Smooth muscle cell of bladder (primary cell): ENCODE data around the gene HYAL1. TPM values are rescaled to one million over a fixed set of nuclear protein-coding genes. Genes with fewer than 3 reads are reported as not detected.

ENCODE experiments used
- total RNA-seq: library from RNA; depleted of rRNA; stranded (reverse); fragments of >200 nt; gene quantifications from 2 replicates; pipeline ENCODE4 v1.2.3, GENCODE V29; 2014

Gene HYAL1, protein sequence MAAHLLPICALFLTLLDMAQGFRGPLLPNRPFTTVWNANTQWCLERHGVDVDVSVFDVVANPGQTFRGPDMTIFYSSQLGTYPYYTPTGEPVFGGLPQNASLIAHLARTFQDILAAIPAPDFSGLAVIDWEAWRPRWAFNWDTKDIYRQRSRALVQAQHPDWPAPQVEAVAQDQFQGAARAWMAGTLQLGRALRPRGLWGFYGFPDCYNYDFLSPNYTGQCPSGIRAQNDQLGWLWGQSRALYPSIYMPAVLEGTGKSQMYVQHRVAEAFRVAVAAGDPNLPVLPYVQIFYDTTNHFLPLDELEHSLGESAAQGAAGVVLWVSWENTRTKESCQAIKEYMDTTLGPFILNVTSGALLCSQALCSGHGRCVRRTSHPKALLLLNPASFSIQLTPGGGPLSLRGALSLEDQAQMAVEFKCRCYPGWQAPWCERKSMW
- 1.6 and 2.5 TPM in 2 replicates for total RNA-seq

DNA sequence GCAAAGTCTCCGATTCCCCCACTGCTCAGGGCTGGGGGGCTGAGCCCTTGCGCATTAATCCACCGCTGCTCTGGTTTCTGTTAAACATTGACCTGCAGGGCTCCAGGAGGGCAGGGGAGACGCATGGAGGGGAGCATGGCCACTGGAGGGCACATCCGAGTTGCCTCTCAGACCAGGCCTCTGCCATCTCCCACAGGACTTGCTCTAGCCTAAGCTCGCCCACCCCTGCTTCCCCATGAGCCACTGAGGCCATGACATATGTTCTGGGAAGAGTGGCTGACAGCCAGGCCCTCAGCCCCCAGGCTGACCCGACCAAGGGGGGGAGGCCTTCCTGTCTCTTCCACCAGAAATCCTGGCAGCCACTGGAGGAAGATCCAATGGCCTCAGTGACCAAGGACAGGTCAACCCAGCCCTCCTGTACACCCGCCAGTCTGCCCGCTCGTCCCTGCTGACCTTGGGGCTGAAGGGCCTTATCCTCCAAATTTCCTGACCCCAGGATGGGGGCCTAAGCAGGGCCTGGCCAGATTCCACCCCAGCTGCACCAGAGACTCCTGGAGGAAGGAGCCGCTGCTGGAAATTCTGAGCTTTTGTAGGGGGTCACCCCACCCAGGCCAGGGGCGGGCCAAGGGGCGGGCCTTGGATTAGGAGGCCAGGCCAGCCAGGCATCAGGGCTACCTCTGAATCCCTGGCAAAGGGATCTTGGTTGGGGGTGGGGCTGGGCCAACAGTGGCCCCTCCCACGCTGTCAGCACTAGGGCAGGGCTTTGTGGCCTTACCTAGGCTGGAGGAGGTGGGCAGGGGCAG, at the start of gene HYAL1:
Gene HYAL1, minus strand, starts transcription at position 562 of the 803 bp plus-strand sequence. CDS start 618 bp downstream, outside the sequence.

DNA sequence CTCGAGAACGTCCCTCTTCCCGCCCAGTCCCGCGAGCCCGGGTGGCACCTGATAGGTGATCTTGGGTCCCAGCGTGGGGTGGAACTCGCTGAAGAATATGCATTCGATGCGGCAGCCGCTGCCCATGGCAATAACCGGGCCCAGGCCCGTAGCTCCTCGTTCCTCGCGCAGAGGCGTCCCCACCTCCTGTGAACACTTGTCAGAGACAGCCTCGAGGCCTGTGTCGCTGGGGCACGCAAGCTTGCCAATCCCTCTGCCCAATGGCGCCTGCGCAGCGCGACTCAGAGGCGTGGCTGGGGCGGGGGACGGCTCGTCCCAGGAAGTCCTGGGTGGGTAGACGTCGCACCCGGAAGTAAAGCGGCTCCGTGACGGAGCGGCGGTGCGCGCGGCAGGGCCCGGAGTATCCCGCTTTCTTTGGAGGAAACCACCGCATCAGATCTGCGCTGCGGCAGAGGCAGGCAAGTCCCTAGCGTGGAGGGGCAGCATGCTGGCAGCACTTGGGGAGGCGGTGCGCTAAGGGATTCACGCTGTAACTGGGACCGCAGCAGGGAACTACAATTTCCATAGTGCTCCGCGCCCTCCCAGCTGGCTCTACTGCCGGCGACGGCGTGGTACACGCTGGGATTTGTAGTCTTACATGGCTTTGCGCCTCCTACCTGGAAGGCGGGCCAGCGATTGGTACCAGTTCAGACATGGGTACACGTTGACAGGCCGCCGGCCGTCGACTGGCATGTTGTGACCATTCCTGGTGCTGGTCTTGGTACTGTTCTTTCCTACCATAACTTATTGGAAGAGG, 47.4 kb upstream of the HYAL1 start, which contains the start of the genes CYB561D2 and NPRL2:
Gene CYB561D2, plus strand, starts transcription at position 336 of the 796 bp plus-strand sequence. CDS start 572 bp downstream, outside the sequence.
Gene NPRL2, minus strand, starts transcription at position 249 of the 796 bp plus-strand sequence. Its CDS starts 123 bp downstream, at position 126.

DNA sequence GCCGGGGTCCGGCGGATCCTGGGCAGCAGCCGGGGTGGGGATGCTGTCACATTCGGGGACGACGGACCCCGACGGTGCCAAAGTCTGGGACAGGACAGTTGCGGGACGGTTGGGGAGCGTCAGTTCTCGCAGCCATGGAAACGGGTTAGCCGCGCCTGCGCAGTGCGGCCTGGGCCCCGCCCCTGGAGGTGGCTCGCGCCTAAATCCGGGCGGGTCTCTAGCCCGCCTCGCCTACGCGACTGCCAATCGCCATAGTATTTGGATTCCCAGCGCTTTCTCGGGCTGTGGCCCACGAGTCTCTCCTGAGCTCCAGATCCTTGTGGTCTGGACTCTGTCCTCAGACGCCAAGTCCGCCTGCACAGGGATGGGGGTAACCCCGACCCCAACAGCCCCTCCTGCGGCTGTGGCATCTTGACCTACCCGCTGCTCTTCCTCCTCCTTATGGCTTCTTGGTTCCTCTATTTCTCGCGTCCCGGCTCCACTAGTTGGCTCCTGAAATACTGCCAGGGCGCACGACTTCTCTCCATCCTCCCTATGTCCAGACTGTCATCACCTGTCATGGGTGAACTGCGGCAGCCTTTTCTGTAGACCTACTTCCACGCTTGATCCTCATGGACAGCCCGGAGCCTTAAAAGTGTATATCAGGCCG, 42.3 kb upstream of the HYAL1 start, which contains the start of gene ZMYND10:
Gene ZMYND10, minus strand, starts transcription at position 147 of the 649 bp plus-strand sequence. CDS start 153 bp downstream, outside the sequence.

DNA sequence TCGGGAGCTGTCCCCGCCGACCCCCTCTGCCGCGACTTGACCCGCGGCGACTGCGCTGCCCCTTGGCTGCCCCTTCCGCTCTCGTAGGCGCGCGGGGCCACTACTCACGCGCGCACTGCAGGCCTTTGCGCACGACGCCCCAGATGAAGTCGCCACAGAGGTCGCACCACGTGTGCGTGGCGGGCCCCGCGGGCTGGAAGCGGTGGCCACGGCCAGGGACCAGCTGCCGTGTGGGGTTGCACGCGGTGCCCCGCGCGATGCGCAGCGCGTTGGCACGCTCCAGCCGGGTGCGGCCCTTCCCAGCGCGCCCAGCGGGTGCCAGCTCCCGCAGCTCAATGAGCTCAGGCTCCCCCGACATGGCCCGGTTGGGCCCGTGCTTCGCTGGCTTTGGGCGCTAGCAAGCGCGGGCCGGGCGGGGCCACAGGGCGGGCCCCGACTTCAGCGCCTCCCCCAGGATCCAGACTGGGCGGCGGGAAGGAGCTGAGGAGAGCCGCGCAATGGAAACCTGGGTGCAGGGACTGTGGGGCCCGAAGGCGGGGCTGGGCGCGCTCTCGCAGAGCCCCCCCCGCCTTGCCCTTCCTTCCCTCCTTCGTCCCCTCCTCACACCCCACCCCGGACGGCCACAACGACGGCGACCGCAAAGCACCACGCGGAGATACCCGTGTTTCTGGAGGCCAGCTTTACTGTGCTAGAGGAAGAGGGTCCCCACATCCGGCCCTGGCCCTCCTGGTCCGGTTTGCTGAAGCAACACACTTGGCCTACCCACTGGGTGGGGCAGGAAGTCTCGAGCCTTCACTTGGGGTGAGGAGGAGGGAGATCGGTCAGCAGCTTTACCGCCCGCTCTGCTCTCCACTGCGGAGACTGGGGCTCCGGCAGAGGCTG, 37.3 kb upstream of the HYAL1 start, which contains the start of gene RASSF1:
Gene RASSF1, minus strand, starts transcription at position 389 of the 882 bp plus-strand sequence. Its CDS starts 31 bp downstream, at position 358.

DNA sequence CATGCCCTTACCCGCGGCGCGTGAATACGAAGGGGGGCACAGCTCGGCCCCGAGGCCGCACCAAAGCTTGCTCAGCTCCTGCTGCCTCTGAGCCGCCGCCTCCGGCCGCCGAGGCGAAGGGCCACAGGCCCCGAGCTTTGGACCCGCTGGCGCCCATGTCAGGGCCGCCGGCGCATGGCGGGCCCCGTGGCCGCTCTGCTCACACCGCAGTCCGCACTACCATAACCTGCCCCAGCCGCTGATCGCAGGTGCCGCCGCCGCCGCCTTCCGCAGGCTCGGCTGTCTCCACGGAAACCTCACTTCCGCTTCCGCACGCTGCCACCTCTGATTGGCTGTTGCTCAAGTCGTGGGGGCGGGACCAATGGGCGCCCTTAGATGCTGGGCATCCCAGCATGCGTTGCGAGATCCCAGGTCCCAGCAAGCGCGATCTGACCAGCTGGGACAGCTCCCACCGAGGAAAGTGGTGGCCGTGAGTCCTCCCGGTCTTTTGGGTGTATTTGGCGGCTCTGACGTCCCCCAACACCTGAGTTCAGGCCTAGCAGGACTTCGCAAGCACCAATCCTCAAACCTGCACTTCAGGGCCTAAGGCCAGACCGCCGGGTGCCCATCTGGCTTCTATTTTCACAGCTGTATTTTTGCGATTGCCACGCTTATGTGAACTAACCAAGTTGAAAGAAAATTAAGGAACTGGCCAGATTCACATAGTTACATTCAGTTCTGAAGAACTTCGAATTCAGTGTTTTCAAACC, 24.7 kb upstream of the HYAL1 start, which contains the start of gene TUSC2:
Gene TUSC2, minus strand, starts transcription at position 281 of the 749 bp plus-strand sequence. Its CDS starts 124 bp downstream, at position 157.

DNA sequence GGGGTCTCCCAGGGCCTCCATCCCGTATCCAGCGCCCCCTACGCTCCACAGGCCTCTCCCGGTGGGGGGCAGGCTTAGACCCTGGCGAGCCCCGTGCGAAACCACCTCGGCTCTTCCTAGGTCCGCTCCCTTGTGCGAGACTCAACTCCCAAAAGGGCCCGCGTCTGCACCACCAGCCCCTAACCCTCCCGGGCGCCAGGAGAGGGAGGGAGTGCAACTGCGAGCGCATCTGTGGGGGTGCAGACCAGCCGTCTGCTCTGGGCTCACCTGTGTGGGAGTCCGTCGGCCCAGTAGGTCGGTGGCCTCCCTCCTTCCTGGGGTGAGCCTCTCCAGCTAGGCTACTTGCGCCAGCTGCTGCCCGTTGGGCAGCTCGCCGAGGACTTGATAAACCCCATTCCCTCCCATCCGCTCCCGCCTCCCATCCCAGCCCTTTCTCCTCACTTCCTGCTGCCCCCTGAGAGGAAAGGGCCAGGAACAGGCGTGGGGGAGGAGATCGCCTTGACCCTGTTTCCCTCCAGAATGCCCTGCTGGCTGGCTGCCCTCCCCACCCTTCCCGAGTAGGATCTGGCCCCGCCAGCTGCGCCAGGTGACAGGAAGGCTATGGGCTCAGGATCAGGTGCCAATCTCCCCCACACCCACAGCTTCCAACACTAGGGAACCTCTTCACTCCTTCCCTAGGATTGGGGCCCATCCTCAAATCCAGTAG, 19.2 kb upstream of the HYAL1 start, which contains the start of gene HYAL2:
Gene HYAL2, minus strand, starts transcription at position 360 of the 706 bp plus-strand sequence. CDS start 2,256 bp downstream, outside the sequence.

DNA sequence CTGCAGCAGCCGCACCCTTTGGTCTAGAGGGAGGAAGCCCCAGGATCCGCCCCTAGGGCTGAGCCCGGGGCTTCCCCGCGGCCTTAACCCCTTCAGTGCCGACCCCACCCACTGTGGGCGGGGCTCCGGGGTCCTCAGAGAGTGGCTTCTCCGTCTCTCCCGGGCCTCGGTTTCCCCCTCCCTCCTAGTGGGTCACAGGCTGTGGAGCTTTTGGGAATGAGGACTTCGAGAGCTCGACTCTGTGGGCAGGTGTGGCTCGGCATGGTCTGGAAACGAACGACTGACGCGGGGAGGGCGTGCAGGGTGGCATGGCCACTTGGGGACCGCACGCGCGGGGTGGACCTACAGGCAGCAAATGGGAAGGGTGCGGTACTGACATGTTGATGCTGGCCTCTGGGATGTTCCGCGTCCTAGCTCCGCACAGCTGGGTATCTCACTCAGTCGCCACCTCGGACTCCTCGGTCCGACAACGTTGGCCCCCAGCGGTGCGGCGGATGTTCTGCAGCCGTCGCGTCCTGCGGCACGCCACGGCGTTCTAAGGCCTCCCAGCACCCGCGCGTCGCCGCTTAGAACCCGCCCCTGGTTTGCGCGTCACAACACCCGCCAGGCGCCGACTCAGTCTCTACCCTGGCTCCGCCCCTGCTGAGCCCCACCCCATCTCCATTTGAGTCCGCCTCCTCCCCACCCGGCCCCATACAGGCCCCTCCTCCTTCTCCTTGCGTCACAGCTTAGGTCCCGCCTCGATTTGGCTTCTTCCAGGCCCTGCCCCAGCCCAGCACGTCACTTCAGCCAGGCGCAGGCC, 4.3 kb downstream of the HYAL1 start, which contains the start of the genes HYAL3 and NAA80:
Gene HYAL3, minus strand, starts transcription at position 570 of the 802 bp plus-strand sequence. CDS start 3,803 bp downstream, outside the sequence.
Gene NAA80, minus strand, starts transcription at position 570 of the 802 bp plus-strand sequence. CDS start 1,942 bp downstream, outside the sequence.

DNA sequence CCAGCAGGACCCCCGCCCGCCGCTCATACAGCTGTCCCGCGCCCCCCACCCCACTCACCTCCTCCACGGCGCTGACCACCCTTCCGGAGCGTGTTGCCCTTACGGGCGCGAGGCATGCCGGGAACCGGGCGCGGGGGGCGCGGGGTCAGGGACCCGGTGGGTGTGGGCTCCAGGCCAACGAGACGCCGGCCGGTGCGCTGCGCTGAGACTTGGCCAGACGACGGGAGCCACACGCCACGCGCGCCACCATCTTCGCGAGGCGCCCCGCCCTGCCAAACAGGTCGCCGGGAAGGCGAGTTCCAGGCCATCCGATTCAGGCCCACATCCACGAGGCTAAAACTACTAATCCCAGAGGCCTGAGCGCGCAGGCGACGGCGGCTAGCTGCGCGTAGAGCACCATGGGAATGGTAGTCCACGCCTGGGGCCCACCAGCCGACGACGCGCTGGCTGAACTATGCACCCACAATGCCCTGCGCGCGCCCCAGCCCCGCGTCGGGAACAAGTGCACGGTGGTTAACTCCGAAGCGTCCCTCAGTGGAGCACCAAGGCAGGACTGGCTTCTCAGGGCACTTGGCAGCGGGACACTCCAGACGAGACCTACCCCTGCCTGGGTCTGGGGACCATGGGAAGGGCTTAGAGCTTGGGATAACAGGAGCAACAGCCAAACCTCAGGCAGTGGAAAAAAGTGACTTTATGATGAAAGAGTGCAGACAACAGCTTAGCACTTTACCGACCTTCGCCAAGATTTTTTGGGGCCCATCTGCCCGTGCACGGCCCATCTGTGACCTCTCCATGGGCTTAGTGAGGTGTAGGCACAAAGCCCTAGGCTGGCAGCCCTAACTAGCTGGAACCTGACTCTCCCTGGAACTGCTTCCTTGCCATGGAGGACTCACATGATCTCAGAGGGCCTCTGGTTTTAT, 11.0 kb downstream of the HYAL1 start, which contains the start of gene IFRD2:
Gene IFRD2, minus strand, starts transcription at position 271 of the 920 bp plus-strand sequence. Its CDS starts 155 bp downstream, at position 116.

DNA sequence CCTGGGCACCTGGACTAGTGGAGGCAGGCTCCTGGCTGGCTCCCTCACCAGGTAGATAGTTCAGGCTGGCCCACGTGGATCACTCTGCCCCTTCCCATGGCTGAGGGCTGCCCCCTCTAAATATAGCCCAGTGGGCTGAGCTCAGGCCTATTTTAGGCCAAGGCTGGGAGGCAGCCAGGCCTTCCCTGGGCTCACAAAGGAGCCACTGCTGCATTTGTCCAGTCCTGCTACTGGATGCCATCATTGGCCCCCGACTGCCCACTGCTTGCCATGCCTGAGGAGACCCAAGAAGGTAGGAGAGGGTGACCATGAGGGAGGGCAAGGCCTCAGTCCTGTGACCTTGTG, 24.5 kb downstream of the HYAL1 start, which contains the start of gene LSMEM2:
Gene LSMEM2, plus strand, starts transcription at position 208 of the 345 bp plus-strand sequence. Its CDS starts 27 bp downstream, at position 235.

DNA sequence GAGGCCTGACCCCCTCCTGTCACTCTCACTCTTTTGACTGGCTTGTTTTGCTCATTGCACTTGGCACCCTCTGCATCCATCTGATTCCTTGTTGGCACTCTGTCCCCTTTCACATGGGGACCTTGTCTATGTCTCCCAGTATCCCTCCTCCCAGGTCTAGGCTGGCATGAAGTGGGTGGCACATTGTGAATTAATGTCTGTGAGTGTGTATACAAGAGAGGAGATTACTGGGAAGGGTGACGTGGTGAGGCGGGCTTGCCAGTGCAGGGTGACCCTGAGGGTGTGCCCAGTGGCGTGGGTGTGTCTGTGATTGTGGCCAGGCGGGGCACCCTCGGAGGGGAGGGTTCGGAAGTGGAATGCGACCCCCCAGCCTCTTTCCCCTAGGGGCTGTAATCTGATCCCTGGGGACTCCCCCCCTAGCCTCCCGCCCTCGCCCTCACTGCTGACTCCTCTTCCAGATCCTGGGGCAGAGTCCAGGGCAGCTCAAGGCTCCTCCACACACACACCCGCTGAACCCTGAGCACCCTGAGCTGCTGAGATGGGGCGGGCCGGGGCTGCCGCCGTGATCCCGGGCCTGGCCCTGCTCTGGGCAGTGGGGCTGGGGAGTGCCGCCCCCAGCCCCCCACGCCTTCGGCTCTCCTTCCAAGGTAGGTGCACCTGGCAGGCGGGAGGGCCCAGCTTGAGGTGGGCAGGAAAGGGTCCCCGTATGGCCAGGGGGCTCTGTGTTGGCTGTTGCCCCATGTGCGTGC, 34.5 kb downstream of the HYAL1 start, which contains the start of gene SEMA3B:
Gene SEMA3B, plus strand, starts transcription at position 445 of the 749 bp plus-strand sequence. Its CDS starts 94 bp downstream, at position 539.

Other genes with a start within 250 kb of the HYAL1 start
- gene RBM5, start 214.7 kb downstream of the HYAL1 start, total RNA-seq: 99.2 and 108 TPM in 2 replicates
- gene SEMA3F, start 148.2 kb downstream of the HYAL1 start, total RNA-seq: 0.14 and 0.92 TPM in 2 replicates
- not detected in 2 replicates for gene GNAT1, start 112.0 kb downstream of the HYAL1 start, total RNA-seq
- not detected in 2 replicates for gene SLC38A3, start 98.3 kb downstream of the HYAL1 start, total RNA-seq
- 188 and 209 TPM in 2 replicates for gene GNAI2, start 67.4 kb downstream of the HYAL1 start, total RNA-seq
- 16.5 and 31.8 TPM in 2 replicates for gene SEMA3B, start 34.4 kb downstream of the HYAL1 start, total RNA-seq
- not detected in 2 replicates for gene LSMEM2, start 24.5 kb downstream of the HYAL1 start, total RNA-seq
- 36.8 and 46.9 TPM in 2 replicates for gene IFRD2, start 11.1 kb downstream of the HYAL1 start, total RNA-seq
- 2.6 and 3.7 TPM in 2 replicates for gene HYAL3, start 4.2 kb downstream of the HYAL1 start, total RNA-seq
- 1.7 and 1.8 TPM in 2 replicates for gene NAA80, start 4.2 kb downstream of the HYAL1 start, total RNA-seq
- 49.8 and 80.7 TPM in 2 replicates for gene HYAL2, start 19.2 kb upstream of the HYAL1 start, total RNA-seq
- gene TUSC2, start 24.6 kb upstream of the HYAL1 start, total RNA-seq: 10.7 and 16.5 TPM in 2 replicates
- 20.2 and 25.1 TPM in 2 replicates for gene RASSF1, start 37.3 kb upstream of the HYAL1 start, total RNA-seq
- gene ZMYND10, start 42.2 kb upstream of the HYAL1 start, total RNA-seq: 0.28 and 1.1 TPM in 2 replicates
- gene NPRL2, start 47.2 kb upstream of the HYAL1 start, total RNA-seq: 21.5 and 24.8 TPM in 2 replicates
- gene CYB561D2, start 47.3 kb upstream of the HYAL1 start, total RNA-seq: 29.0 and 34.6 TPM in 2 replicates
- 27.6 and 42.5 TPM in 2 replicates for gene TMEM115, start 55.9 kb upstream of the HYAL1 start, total RNA-seq
- gene CACNA2D2, start 200.1 kb upstream of the HYAL1 start, total RNA-seq: 0.09 TPM in 1 of 2 replicates, not detected in the other